Nephron (organoid): ENCODE data around the gene CEMIP.

ENCODE experiments used
- H3K27ac Mint-ChIP-seq, 3 experiments: 2 replicates each; pipeline ENCODE4 v1.8.0; 2020; ENCODE audit warnings: mixed read lengths in 3 of 3, mild to moderate bottlenecking in 2 of 3, moderate library complexity in 1 of 3
- H3K27me3 Mint-ChIP-seq: 2 replicates; pipeline ENCODE4 v1.8.0; 2021; ENCODE audit warnings: low read depth, mild to moderate bottlenecking, moderate library complexity, mixed read lengths
- H3K36me3 Mint-ChIP-seq: 2 replicates; pipeline ENCODE4 v1.8.0; 2020; ENCODE audit warnings: low read depth, mixed read lengths
- H3K4me1 Mint-ChIP-seq: 2 replicates; pipeline ENCODE4 v1.8.0; 2020; ENCODE audit warnings: mixed read lengths
- H3K4me3 Mint-ChIP-seq, 3 experiments: 2 replicates each; pipeline ENCODE4 v1.8.0; 2020; ENCODE audit warnings: mild to moderate bottlenecking in 3 of 3, mixed read lengths in 3 of 3, moderate library complexity in 2 of 3
- H3K9me3 Mint-ChIP-seq: 2 replicates; pipeline ENCODE4 v1.8.0; 2020; ENCODE audit warnings: mixed read lengths
- CTCF ChIP-seq, 3 experiments: fragments of 200-600 bp; sonication (generic); IDR thresholded peaks; one replicate each; pipeline ENCODE4 v1.5.0; 2021; ENCODE audit warnings: antibody characterized with exemption in 3 of 3; ENCODE audit not compliant: unreplicated experiment in 3 of 3

CEMIP gene

GRCh38 chr15:80861731-80862170 is 82.6 kb downstream of the CEMIP start:
- H3K36me3 Mint-ChIP-seq, result no peaks in the 10 kb centered on the region
- TF ChIP-seq CTCF (IDR thresholded peaks at IDR 0.05; ENCODE audit: unreplicated experiment in 3 of 3), result no peak
- no peak overlapping the region for H3K4me3 Mint-ChIP-seq

GRCh38 chr15:80864666-80865065 is 85.5 kb downstream of the CEMIP start:
- Mint-ChIP-seq H3K27ac (no peak overlapping the region), H3K9me3 (no peaks in the 10 kb centered on the region), H3K4me1 (peaks cover 60% of the 10 kb centered on the region), H3K4me3 (no peak overlapping the region), H3K27me3 (peaks cover 3% of the 10 kb centered on the region), H3K36me3 (no peaks in the 10 kb centered on the region)
- TF ChIP-seq CTCF (IDR thresholded peaks at IDR 0.05; ENCODE audit: unreplicated experiment in 3 of 3), result no peak

More at GRCh38 chr15:80861731-80862170, 82.6 kb downstream of the CEMIP start:
- peaks cover 55% of the 10 kb centered on the region for H3K4me1 Mint-ChIP-seq
- no peak overlapping the region for H3K27ac Mint-ChIP-seq
- peaks cover 9% of the 10 kb centered on the region for H3K27me3 Mint-ChIP-seq
- no peaks in the 10 kb centered on the region for H3K9me3 Mint-ChIP-seq

- Mint-ChIP-seq H3K9me3 (no peaks in the 10 kb centered on the region), H3K36me3 (no peaks in the 10 kb centered on the region), H3K27ac (peak overlapping the region in 1 of 3 experiments; percentile 30), H3K4me1 (peaks cover 69% of the 10 kb centered on the region), H3K4me3 (no peak overlapping the region), H3K27me3 (no peaks in the 10 kb centered on the region)
- TF ChIP-seq CTCF (IDR thresholded peaks at IDR 0.05; ENCODE audit: unreplicated experiment in 3 of 3), result no peak
These were observed 87.8 kb downstream of the CEMIP start for GRCh38 chr15:80866936-80867335.

- no peak for TF ChIP-seq CTCF (IDR thresholded peaks at IDR 0.05; ENCODE audit: unreplicated experiment in 3 of 3)
- Mint-ChIP-seq H3K36me3 (no peaks in the 10 kb centered on the region), H3K27me3 (no peaks in the 10 kb centered on the region), H3K4me1 (peaks cover 67% of the 10 kb centered on the region), H3K9me3 (no peaks in the 10 kb centered on the region), H3K4me3 (no peak overlapping the region), H3K27ac (peak overlapping the region in 1 of 3 experiments; percentile 38)
These were observed 91.2 kb downstream of the CEMIP start for GRCh38 chr15:80870366-80870765.

GRCh38 chr15:80870893-80871292 is 91.7 kb downstream of the CEMIP start:
- peak overlapping the region in 2 of 3 experiments; percentile 43 to 51 for H3K27ac Mint-ChIP-seq
- H3K27me3 Mint-ChIP-seq, result no peaks in the 10 kb centered on the region
- no peak overlapping the region for H3K4me3 Mint-ChIP-seq
- TF ChIP-seq CTCF (IDR thresholded peaks at IDR 0.05; ENCODE audit: unreplicated experiment in 3 of 3), result no peak
- peaks cover 68% of the 10 kb centered on the region for H3K4me1 Mint-ChIP-seq
- no peaks in the 10 kb centered on the region for H3K9me3 Mint-ChIP-seq
- no peaks in the 10 kb centered on the region for H3K36me3 Mint-ChIP-seq

GRCh38 chr15:80871858-80872257 is 92.7 kb downstream of the CEMIP start:
- Mint-ChIP-seq H3K4me1 (peaks cover 76% of the 10 kb centered on the region), H3K27me3 (no peaks in the 10 kb centered on the region)

More at GRCh38 chr15:80871858-80872257, 92.7 kb downstream of the CEMIP start:
- Mint-ChIP-seq H3K4me3 (no peak overlapping the region), H3K9me3 (no peaks in the 10 kb centered on the region), H3K27ac (peak overlapping the region in 2 of 3 experiments; percentile 31 to 72), H3K36me3 (no peaks in the 10 kb centered on the region)
- no peak for TF ChIP-seq CTCF (IDR thresholded peaks at IDR 0.05; ENCODE audit: unreplicated experiment in 3 of 3)
